ENCODE data around the gene MEP1A. TPM values are rescaled to one million over a fixed set of nuclear protein-coding genes. Genes with fewer than 3 reads are reported as not detected.
"Not testable (repeated sequence)": the region's sequence is repeated elsewhere in the genome, so short reads cannot be mapped to it uniquely, and the experiment has no call there.

MEP1A gene
- total and polyA plus RNA-seq, 2 of the 4 experiments (the other 2 are of a cell fraction) = not detected

DNA sequence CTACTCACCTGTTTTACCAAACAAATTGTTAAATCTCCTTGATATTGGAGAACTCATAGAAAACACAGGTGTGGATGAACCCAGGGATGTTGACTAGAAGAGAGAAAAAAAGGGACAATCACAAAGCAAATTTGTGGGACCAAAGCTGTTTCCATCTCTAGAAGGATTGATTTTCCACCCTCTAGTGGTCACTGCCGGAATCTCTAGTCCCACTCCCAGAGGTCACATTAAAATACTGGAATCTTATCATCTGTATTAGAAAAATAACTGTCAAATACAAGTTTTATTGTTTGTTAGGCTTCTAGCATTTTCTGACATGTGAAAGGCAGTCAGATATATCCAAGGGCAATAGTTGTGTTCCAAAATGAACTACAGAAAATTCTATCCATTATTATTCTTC, 62.8 kb downstream of the MEP1A start:
- H2BK5ac ChIP-seq (ENCODE audit: low read depth, low read length, poor library complexity, severe bottlenecking); H3K18ac ChIP-seq (ENCODE audit: low read depth, low read length); H3K9me3 ChIP-seq (ENCODE audit: control insufficient read depth, insufficient read depth, low read length); H3K9me1 ChIP-seq (ENCODE audit: insufficient read depth, low read length); H3K9ac ChIP-seq (ENCODE audit: low read depth, low read length); POLR2A ChIA-PET (ENCODE audit: unreplicated experiment); H3K4me2 ChIP-seq (ENCODE audit: low read depth, low read length); H2BK120ac ChIP-seq (ENCODE audit: low read depth, low read length); H3K4me1 ChIP-seq (ENCODE audit: control insufficient read depth, insufficient read depth, low read length); H4K8ac ChIP-seq (ENCODE audit: low read depth in 2 of 2, low read length in 2 of 2); H3K23ac ChIP-seq (ENCODE audit: low read depth, low read length); H3K79me1 ChIP-seq (ENCODE audit: low read depth in 1 of 2, low read length in 2 of 2); H4K91ac ChIP-seq (ENCODE audit: insufficient read depth, low read depth, low read length); H3K27ac ChIP-seq (ENCODE audit: insufficient read depth, low read length); H3K4me3 ChIP-seq (ENCODE audit: insufficient read depth, low read depth, low read length); H3K36me3 ChIP-seq (ENCODE audit: control insufficient read depth, insufficient read depth, low read length); H2BK20ac ChIP-seq (ENCODE audit: low read depth, low read length); H2AK5ac ChIP-seq (ENCODE audit: low read depth, low read length); H3K14ac ChIP-seq (replicated peaks; ENCODE audit: low read depth, low read length); BruUV-seq (replicated peaks); H3K56ac ChIP-seq (ENCODE audit: extremely low read depth, insufficient read depth, low read length); H4K20me1 ChIP-seq (ENCODE audit: insufficient read depth, low read length); H3K27me3 ChIP-seq (ENCODE audit: control insufficient read depth, insufficient read depth, low read length); H2BK15ac ChIP-seq (ENCODE audit: low read depth, low read length); H2AK9ac ChIP-seq (replicated peaks; ENCODE audit: low read depth, low read length, poor library complexity); H4K5ac ChIP-seq (ENCODE audit: low read depth, low read length); H2AFZ ChIP-seq (replicated peaks; ENCODE audit: low read length, poor library complexity); intact Hi-C loops (cut with micrococcal nuclease); H3K4ac ChIP-seq (ENCODE audit: low read depth, low read length); in situ Hi-C loops (cut with MboI; ENCODE audit: low sequenced_read_pairs); dilution Hi-C loops (cut with HindIII; ENCODE audit: low sequenced_read_pairs, unreplicated experiment): not testable (repeated sequence)
- peak; percentile 11 for DNase-seq
- TF ChIP-seq, protein P1, sequence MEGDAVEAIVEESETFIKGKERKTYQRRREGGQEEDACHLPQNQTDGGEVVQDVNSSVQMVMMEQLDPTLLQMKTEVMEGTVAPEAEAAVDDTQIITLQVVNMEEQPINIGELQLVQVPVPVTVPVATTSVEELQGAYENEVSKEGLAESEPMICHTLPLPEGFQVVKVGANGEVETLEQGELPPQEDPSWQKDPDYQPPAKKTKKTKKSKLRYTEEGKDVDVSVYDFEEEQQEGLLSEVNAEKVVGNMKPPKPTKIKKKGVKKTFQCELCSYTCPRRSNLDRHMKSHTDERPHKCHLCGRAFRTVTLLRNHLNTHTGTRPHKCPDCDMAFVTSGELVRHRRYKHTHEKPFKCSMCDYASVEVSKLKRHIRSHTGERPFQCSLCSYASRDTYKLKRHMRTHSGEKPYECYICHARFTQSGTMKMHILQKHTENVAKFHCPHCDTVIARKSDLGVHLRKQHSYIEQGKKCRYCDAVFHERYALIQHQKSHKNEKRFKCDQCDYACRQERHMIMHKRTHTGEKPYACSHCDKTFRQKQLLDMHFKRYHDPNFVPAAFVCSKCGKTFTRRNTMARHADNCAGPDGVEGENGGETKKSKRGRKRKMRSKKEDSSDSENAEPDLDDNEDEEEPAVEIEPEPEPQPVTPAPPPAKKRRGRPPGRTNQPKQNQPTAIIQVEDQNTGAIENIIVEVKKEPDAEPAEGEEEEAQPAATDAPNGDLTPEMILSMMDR (conservative IDR thresholded peaks at IDR 0.05; ENCODE audit: low read depth, low read length) = peak; percentile 56
- TF ChIP-seq SMC3 (IDR thresholded peaks at IDR 0.05; ENCODE audit: low read depth, low read length) = peak; percentile 18; the same call in 1 of the 2 replicates
- no CpG with 5 or more reads among the region's 1 CpG for WGBS, 2 experiments (ENCODE audit: extremely low coverage in 2 of 2, insufficient read length in 1 of 2)
- CTCF ChIA-PET = interaction anchor here (0.6 to 0.9 kb wide), 3 partner anchors 10 to 181 kb away, joined by 3 to 4 read pairs (median 3); no protein-coding TSS in a partner anchor
- ATAC-seq (ENCODE audit: low read depth) = peak; percentile 81

Data from IMR-90 (cell line).